Regular cardiac myocyte (primary cell): ENCODE data around the gene KRTAP6-1. TPM values are rescaled to one million over a fixed set of nuclear protein-coding genes. Genes with fewer than 3 reads are reported as not detected.

Experiments used
- total RNA-seq: library from RNA; depleted of rRNA; stranded (reverse); fragments of >200 nt; gene quantifications from 2 replicates; pipeline ENCODE4 v1.2.3, GENCODE V29; 2014

The KRTAP6-1 gene, protein sequence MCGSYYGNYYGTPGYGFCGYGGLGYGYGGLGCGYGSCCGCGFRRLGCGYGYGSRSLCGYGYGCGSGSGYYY
- not detected in 2 replicates for total RNA-seq

GRCh38 chr21:30613836-30614235 is at the start of gene KRTAP6-1:
Gene KRTAP6-1 (minus strand): TSS chr21:30613930. CDS start chr21:30613904, 26 bp downstream.

GRCh38 chr21:30642564-30642963 is 28.8 kb upstream of the KRTAP6-1 start, which contains the start of gene KRTAP20-3:
Gene KRTAP20-3 (plus strand): TSS chr21:30642864.

DNA sequence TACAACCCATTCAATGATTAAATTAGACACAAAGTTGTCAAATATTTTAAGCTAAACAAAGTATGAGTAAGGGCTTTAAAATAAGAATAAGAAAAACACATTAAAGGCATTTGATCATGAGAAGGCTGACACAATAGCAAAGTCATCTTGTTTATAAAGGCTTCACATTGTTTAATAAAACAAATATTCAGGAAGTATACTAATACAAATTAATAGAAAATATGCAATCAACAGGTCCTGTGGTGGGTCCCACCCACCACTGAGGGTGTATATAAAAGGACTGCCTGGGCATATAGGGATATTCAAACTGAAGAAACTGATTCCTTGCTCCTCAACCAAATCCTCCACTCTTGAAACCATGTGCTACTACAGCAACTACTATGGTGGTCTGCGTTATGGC is 21.2 kb upstream of the KRTAP6-1 start, which contains the start of gene KRTAP20-2:
Gene KRTAP20-2, plus strand, starts transcription at position 301 of the 400 bp plus-strand sequence. Its CDS starts 58 bp downstream, at position 359.

GRCh38 chr21:30620522-30620921 is 6.8 kb upstream of the KRTAP6-1 start, which contains the start of gene KRTAP20-4:
Gene KRTAP20-4 (plus strand): TSS chr21:30620627.

GRCh38 chr21:30616125-30616524 is 2.4 kb upstream of the KRTAP6-1 start, which contains the start of gene KRTAP20-1:
Gene KRTAP20-1 (plus strand): TSS chr21:30616425. CDS start chr21:30616455, 30 bp downstream.

GRCh38 chr21:30600787-30601186 is 12.9 kb downstream of the KRTAP6-1 start, which contains the start of gene KRTAP22-1:
Gene KRTAP22-1 (plus strand): TSS chr21:30601087.

DNA sequence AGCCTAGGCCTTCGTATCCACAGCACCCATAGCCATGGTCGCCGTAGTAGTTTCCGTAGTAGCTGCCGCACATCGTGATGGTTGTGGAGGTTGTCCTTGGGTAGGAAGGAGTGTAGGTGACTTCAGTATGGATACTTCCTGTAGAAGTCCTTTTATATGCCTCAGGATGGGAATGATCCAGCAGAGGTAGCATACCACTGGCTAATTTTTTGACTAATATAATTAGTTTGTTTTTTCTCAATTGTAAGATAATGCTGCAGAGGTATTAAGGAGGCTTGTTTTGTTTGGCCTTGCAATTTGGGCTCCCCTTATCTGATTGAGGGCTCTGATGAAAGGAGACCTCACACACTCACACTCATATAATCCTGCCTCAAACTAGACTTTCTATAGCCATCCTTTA is 14.9 kb downstream of the KRTAP6-1 start, which contains the start of gene KRTAP6-2:
Gene KRTAP6-2, minus strand, starts transcription at position 101 of the 400 bp plus-strand sequence. Its CDS starts 28 bp downstream, at position 73.

GRCh38 chr21:30592140-30592539 is 21.6 kb downstream of the KRTAP6-1 start, which contains the start of gene KRTAP6-3:
Gene KRTAP6-3 (plus strand): TSS chr21:30592440. CDS start chr21:30592446, 6 bp downstream.

DNA sequence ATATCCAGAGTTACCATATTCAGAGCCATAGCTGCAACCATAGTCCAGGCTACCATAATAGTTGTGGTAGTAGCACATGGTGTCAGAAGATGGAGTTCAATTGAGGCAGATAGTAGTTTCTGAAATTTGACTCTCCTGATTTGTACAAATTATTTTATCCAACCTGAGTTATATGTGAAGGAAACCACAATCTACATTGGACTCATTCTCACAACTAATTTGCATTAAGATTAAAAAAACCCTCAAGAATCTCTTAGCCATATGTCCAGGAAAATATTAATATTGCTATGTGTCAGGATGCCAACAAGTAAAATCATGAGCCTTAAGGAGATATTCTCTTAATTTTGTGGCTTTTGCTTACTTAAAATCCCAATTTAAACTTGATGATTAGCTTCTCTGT is 23.4 kb downstream of the KRTAP6-1 start, which contains the start of gene KRTAP22-2:
Gene KRTAP22-2, minus strand, starts transcription at position 101 of the 400 bp plus-strand sequence.

Other genes starting within 250 kb of the KRTAP6-1 start
- gene KRTAP13-2, start 241.7 kb downstream of the KRTAP6-1 start, total RNA-seq: not detected in 2 replicates
- not detected in 2 replicates for gene KRTAP13-1, start 217.9 kb downstream of the KRTAP6-1 start, total RNA-seq
- not detected in 2 replicates for gene KRTAP13-3, start 188.0 kb downstream of the KRTAP6-1 start, total RNA-seq
- gene KRTAP13-4, start 183.7 kb downstream of the KRTAP6-1 start, total RNA-seq: not detected in 2 replicates
- not detected in 2 replicates for gene KRTAP15-1, start 173.7 kb downstream of the KRTAP6-1 start, total RNA-seq
- not detected in 2 replicates for gene KRTAP19-1, start 133.6 kb downstream of the KRTAP6-1 start, total RNA-seq
- not detected in 2 replicates for gene KRTAP19-2, start 126.5 kb downstream of the KRTAP6-1 start, total RNA-seq
- not detected in 2 replicates for gene KRTAP19-3, start 121.9 kb downstream of the KRTAP6-1 start, total RNA-seq
- gene KRTAP19-4, start 116.8 kb downstream of the KRTAP6-1 start, total RNA-seq: not detected in 2 replicates
- not detected in 2 replicates for gene KRTAP19-5, start 111.8 kb downstream of the KRTAP6-1 start, total RNA-seq
- gene KRTAP19-6, start 72.1 kb downstream of the KRTAP6-1 start, total RNA-seq: not detected in 2 replicates
- not detected in 2 replicates for gene KRTAP19-7, start 52.6 kb downstream of the KRTAP6-1 start, total RNA-seq
- gene KRTAP22-2, start 23.5 kb downstream of the KRTAP6-1 start, total RNA-seq: not detected in 2 replicates
- not detected in 2 replicates for gene KRTAP6-3, start 21.5 kb downstream of the KRTAP6-1 start, total RNA-seq
- not detected in 2 replicates for gene KRTAP6-2, start 15.0 kb downstream of the KRTAP6-1 start, total RNA-seq
- not detected in 2 replicates for gene KRTAP22-1, start 12.8 kb downstream of the KRTAP6-1 start, total RNA-seq
- not detected in 2 replicates for gene KRTAP20-1, start 2.5 kb upstream of the KRTAP6-1 start, total RNA-seq
- gene KRTAP20-4, start 6.7 kb upstream of the KRTAP6-1 start, total RNA-seq: not detected in 2 replicates
- not detected in 2 replicates for gene KRTAP20-2, start 21.3 kb upstream of the KRTAP6-1 start, total RNA-seq
- gene KRTAP20-3, start 28.9 kb upstream of the KRTAP6-1 start, total RNA-seq: not detected in 2 replicates
- not detected in 2 replicates for gene KRTAP21-3, start 104.8 kb upstream of the KRTAP6-1 start, total RNA-seq
- not detected in 2 replicates for gene KRTAP21-2, start 133.3 kb upstream of the KRTAP6-1 start, total RNA-seq
- gene KRTAP21-1, start 141.5 kb upstream of the KRTAP6-1 start, total RNA-seq: not detected in 2 replicates
- not detected in 2 replicates for gene KRTAP8-1, start 199.3 kb upstream of the KRTAP6-1 start, total RNA-seq
- not detected in 2 replicates for gene KRTAP7-1, start 215.8 kb upstream of the KRTAP6-1 start, total RNA-seq